GDM1 (cell line): ENCODE results near the gene VSIG10L2.

Experiments
- DNase-seq: peaks from one replicate; lab custom pipeline; 2025; lab: John Stamatoyannopoulos, UW

The VSIG10L2 gene

GRCh38 chr11:125947419-125948277 lies 1.8 kb downstream of the VSIG10L2 start:
- no peak for DNase-seq

GRCh38 chr11:125948278-125949051 lies 2.6 kb downstream of the VSIG10L2 start:
- no peak for DNase-seq

- no peak for DNase-seq
Observed at GRCh38 chr11:125949271-125950177, 3.7 kb downstream of the VSIG10L2 start.

- DNase-seq: no peak
Observed at GRCh38 chr11:125950178-125950490, 4.3 kb downstream of the VSIG10L2 start.

GRCh38 chr11:125950696-125951651 lies 5.1 kb downstream of the VSIG10L2 start:
- DNase-seq: no peak

- no peak for DNase-seq
Observed at GRCh38 chr11:125951731-125952130, 5.9 kb downstream of the VSIG10L2 start.

GRCh38 chr11:125952559-125952958 lies 6.7 kb downstream of the VSIG10L2 start:
- no peak for DNase-seq

GRCh38 chr11:125952973-125953372 lies 7.1 kb downstream of the VSIG10L2 start:
- no peak for DNase-seq

GRCh38 chr11:125953401-125953935 lies 7.6 kb downstream of the VSIG10L2 start:
- no peak for DNase-seq

- no peak for DNase-seq
Observed at GRCh38 chr11:125954123-125954944, 8.5 kb downstream of the VSIG10L2 start.

GRCh38 chr11:125954945-125955640 lies 9.2 kb downstream of the VSIG10L2 start:
- DNase-seq: no peak

GRCh38 chr11:125955856-125956255 lies 10.0 kb downstream of the VSIG10L2 start:
- no peak for DNase-seq

GRCh38 chr11:125956391-125957134 lies 10.7 kb downstream of the VSIG10L2 start:
- DNase-seq: no peak

- no peak for DNase-seq
Observed at GRCh38 chr11:125957618-125958332, 11.9 kb downstream of the VSIG10L2 start.

GRCh38 chr11:125958872-125959400 lies 13.1 kb downstream of the VSIG10L2 start:
- DNase-seq: no peak

- no peak for DNase-seq
Observed at GRCh38 chr11:125959511-125959910, 13.7 kb downstream of the VSIG10L2 start.

- DNase-seq: no peak
Observed at GRCh38 chr11:125959931-125960330, 14.1 kb downstream of the VSIG10L2 start.

- DNase-seq: no peak
Observed at GRCh38 chr11:125960771-125961170, 14.9 kb downstream of the VSIG10L2 start.
